Fibroblast of lung (primary cell): ENCODE results near the gene MAP2K5.

Experiments used
- EZH2 ChIP-seq: IDR thresholded peaks from 2 replicates; pipeline ENCODE4 v1.5.1; 2012; ENCODE audit warnings: low read length, control low read depth, mild to moderate bottlenecking; ENCODE audit errors: missing control alignments
- TF ChIP-seq, protein P1 (sequence below), 2 donors: IDR thresholded peaks in 1 of 2; conservative IDR thresholded peaks in 1 of 2; 1 replicate in 1 of 2; 2 replicates in 1 of 2; pipeline ENCODE4 v1.5.1; 2011 to 2012; ENCODE audit warnings: low read length in 2 of 2, control low read depth in 1 of 2, inconsistent platforms in 1 of 2, low read depth in 1 of 2, mild to moderate bottlenecking in 1 of 2

DNA sequence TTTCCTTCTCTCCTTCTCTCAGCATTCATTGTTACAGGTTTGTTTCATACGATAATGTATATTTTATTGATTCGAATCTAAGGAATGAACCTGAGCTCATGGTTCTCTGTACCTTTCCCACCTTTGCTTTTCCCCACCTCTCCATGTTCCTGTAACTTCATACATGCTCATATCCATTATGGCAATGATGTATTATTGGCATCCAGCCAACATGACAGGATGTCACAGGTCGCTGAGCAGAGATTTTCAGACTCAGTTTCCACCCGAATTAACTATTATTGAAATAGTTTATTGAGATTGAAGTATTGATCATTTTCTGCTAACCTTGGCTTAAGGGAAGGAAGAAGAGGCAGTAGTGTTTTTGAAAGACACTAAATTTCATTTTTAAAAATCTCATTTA is 64.8 kb downstream of the MAP2K5 start:
- TF ChIP-seq, protein P1, sequence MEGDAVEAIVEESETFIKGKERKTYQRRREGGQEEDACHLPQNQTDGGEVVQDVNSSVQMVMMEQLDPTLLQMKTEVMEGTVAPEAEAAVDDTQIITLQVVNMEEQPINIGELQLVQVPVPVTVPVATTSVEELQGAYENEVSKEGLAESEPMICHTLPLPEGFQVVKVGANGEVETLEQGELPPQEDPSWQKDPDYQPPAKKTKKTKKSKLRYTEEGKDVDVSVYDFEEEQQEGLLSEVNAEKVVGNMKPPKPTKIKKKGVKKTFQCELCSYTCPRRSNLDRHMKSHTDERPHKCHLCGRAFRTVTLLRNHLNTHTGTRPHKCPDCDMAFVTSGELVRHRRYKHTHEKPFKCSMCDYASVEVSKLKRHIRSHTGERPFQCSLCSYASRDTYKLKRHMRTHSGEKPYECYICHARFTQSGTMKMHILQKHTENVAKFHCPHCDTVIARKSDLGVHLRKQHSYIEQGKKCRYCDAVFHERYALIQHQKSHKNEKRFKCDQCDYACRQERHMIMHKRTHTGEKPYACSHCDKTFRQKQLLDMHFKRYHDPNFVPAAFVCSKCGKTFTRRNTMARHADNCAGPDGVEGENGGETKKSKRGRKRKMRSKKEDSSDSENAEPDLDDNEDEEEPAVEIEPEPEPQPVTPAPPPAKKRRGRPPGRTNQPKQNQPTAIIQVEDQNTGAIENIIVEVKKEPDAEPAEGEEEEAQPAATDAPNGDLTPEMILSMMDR (conservative IDR thresholded peaks at IDR 0.05 in 1 of 2, IDR thresholded peaks at IDR 0.05 in 1 of 2; ENCODE audit: low read depth in 1 of 2, low read length in 2 of 2), result no peak
- no peak for TF ChIP-seq EZH2
